Suprapubic skin (tissue), 4 donors: ENCODE measurements around the gene CHRNE.

Experiments
- CTCF ChIP-seq, 2 donors: fragments of 200-600 bp in 1 of 2; fragments of 450-650 bp in 1 of 2; sonication (generic) in 1 of 2; IDR thresholded peaks; one replicate each; pipeline ENCODE4 v1.5.1; 2016 to 2019; ENCODE audit warnings: antibody characterized with exemption in 2 of 2, mild to moderate bottlenecking in 1 of 2, moderate library complexity in 1 of 2
- EP300 ChIP-seq: sonication (generic); formaldehyde crosslinking; IDR thresholded peaks from one replicate; pipeline ENCODE4 v1.6.1; 2017; ENCODE audit warnings: antibody characterized with exemption
- POLR2A ChIP-seq, 2 donors: fragments of 450-650 bp; IDR thresholded peaks; one replicate each; pipeline ENCODE4 v1.6.1; 2017; ENCODE audit warnings: antibody characterized with exemption in 2 of 2, mild to moderate bottlenecking in 2 of 2, moderate library complexity in 2 of 2
- POLR2AphosphoS5 ChIP-seq, 3 donors: sonication (generic); formaldehyde crosslinking; IDR thresholded peaks; one replicate each; pipeline ENCODE4 v1.6.1; 2017; ENCODE audit warnings: antibody characterized with exemption in 3 of 3

- TF ChIP-seq CTCF (IDR thresholded peaks at IDR 0.05) (no peak), POLR2A (IDR thresholded peaks at IDR 0.05) (no peak), POLR2AphosphoS5 (IDR thresholded peaks at IDR 0.05) (no peak), EP300 (no peak)
These were observed 41.8 kb downstream of the CHRNE start for GRCh38 chr17:4861052-4861451.
